ENCODE measurements around the gene IFT43.

IFT43 gene

DNA sequence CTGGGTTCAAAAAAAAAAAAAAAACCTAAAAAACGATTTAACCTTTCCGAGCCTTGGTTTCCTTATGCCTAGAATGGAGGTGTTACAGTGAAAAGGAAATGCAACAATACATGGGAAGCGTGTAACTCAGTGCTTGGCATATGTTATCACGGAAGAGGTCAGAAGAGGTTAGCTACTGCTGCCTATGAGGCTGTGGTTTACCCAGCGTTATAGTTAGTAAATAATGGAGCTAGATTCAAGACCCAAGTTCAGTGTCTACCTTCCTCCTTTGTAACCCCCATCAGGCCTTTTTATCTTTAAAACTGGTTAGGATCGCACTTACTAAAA, 839 bp downstream of the IFT43 start:
- ChIA-PET CTCF (interaction anchor here (1.7 kb wide), 1 partner anchor 9 kb away, joined by 4 read pairs; no protein-coding TSS in a partner anchor), POLR2A (no interaction called here)
- DNase-seq (ENCODE audit: extremely low spot score): no peak
- TF ChIP-seq SUZ12 (IDR thresholded peaks at IDR 0.05) (no peak), BHLHE40 (IDR thresholded peaks at IDR 0.05; ENCODE audit: borderline replicate concordance) (no peak), LEF1 (IDR thresholded peaks at IDR 0.05; ENCODE audit: borderline replicate concordance) (no peak), ARNT (IDR thresholded peaks at IDR 0.05) (no peak), ELF4 (IDR thresholded peaks at IDR 0.05) (no peak), NFRKB (IDR thresholded peaks at IDR 0.05) (no peak), CTBP1 (IDR thresholded peaks at IDR 0.05; ENCODE audit: borderline replicate concordance) (no peak), L3MBTL2 (conservative IDR thresholded peaks at IDR 0.05) (no peak), ZNF384 (IDR thresholded peaks at IDR 0.05) (no peak), FOXA1 (IDR thresholded peaks at IDR 0.05) (no peak), FOXK2 (IDR thresholded peaks at IDR 0.05) (no peak), HDGF (IDR thresholded peaks at IDR 0.05; ENCODE audit: borderline replicate concordance) (no peak), FOXM1 (IDR thresholded peaks at IDR 0.05; ENCODE audit: borderline replicate concordance) (no peak), TARDBP (IDR thresholded peaks at IDR 0.05) (no peak), SP1 (IDR thresholded peaks at IDR 0.05) (no peak)
- TF ChIP-seq, protein P1, sequence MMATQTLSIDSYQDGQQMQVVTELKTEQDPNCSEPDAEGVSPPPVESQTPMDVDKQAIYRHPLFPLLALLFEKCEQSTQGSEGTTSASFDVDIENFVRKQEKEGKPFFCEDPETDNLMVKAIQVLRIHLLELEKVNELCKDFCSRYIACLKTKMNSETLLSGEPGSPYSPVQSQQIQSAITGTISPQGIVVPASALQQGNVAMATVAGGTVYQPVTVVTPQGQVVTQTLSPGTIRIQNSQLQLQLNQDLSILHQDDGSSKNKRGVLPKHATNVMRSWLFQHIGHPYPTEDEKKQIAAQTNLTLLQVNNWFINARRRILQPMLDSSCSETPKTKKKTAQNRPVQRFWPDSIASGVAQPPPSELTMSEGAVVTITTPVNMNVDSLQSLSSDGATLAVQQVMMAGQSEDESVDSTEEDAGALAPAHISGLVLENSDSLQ (IDR thresholded peaks at IDR 0.05): no peak

DNA sequence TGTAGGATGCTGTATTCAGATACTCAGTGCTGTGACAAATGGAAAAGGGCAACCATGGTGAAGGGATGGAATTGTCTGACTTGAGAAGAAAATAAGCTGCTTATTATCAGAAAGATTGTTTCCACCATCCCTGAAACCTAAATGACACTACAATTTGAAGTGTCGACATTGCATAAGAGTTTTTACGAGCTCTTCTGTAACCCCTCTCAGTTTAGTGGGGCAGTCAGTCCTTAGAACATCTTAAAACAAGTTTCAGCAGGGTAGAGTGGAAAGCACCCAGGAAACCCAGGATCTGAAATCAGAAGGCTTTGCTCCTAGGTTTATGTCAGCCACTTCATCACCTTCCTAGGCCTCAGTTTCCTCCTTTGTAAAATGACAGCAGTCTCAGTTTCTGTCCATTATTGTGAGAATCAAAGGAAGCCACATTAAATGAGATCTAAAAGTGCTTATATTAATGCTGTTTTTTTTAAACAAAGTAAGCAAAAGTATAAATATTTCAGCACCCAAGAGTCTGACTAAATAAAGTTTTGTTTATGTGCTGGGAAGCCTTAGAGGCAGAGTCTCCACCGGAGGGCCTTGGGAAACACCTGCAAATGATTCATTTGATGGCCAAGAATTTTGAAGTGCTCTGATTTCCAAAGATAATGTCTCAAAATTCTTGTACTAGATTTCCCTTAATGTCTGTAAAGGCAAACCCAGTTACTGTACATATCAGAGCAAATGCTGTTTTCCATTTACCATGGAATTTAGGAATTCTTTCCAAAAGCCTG, 1.8 kb downstream of the IFT43 start:
- ChIA-PET CTCF (no interaction called here), POLR2A (no interaction called here)
- no peak for TF ChIP-seq LEF1 (IDR thresholded peaks at IDR 0.05; ENCODE audit: borderline replicate concordance)
- TF ChIP-seq SP1 (IDR thresholded peaks at IDR 0.05): no peak
- TF ChIP-seq FOXA1 (IDR thresholded peaks at IDR 0.05): no peak
- no peak for TF ChIP-seq ZNF384 (IDR thresholded peaks at IDR 0.05)
- TF ChIP-seq CTBP1 (IDR thresholded peaks at IDR 0.05; ENCODE audit: borderline replicate concordance): no peak
- TF ChIP-seq BHLHE40 (IDR thresholded peaks at IDR 0.05; ENCODE audit: borderline replicate concordance): no peak
- TF ChIP-seq HDGF (IDR thresholded peaks at IDR 0.05; ENCODE audit: borderline replicate concordance): no peak
- TF ChIP-seq, protein P1 (IDR thresholded peaks at IDR 0.05): no peak
- TF ChIP-seq NFRKB (IDR thresholded peaks at IDR 0.05): no peak
- TF ChIP-seq SUZ12 (IDR thresholded peaks at IDR 0.05): no peak
- no peak for TF ChIP-seq FOXM1 (IDR thresholded peaks at IDR 0.05; ENCODE audit: borderline replicate concordance)
- TF ChIP-seq FOXK2 (IDR thresholded peaks at IDR 0.05): no peak
- TF ChIP-seq ARNT (IDR thresholded peaks at IDR 0.05): no peak
- no peak for TF ChIP-seq ELF4 (IDR thresholded peaks at IDR 0.05)
- no peak for TF ChIP-seq TARDBP (IDR thresholded peaks at IDR 0.05)
- no peak for TF ChIP-seq L3MBTL2 (conservative IDR thresholded peaks at IDR 0.05)
- DNase-seq (ENCODE audit: extremely low spot score): no peak

DNA sequence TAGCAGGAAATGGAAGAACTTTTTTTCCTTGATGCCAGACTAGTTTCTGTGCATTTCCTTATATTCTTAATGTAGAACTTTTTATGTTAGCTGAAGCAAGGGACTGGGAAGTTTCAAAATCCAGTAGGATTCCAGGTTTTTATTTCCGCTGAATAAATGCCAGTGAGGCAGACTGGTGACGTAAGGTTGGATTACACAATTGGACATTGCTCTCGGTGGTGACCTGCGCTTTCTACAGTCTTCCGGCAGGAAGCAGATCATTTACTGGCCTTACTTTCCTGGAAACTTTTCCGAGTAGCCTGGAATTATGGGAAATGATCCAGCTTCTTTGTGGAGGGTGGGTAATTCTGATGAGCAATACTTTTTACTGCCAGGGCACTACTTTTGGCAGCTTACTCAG, 3.6 kb downstream of the IFT43 start:
- TF ChIP-seq NFRKB (IDR thresholded peaks at IDR 0.05) (no peak), SP1 (IDR thresholded peaks at IDR 0.05) (no peak), ARNT (IDR thresholded peaks at IDR 0.05) (no peak), CTBP1 (IDR thresholded peaks at IDR 0.05; ENCODE audit: borderline replicate concordance) (no peak), SUZ12 (IDR thresholded peaks at IDR 0.05) (no peak), TARDBP (IDR thresholded peaks at IDR 0.05) (no peak), L3MBTL2 (conservative IDR thresholded peaks at IDR 0.05) (no peak), HDGF (IDR thresholded peaks at IDR 0.05; ENCODE audit: borderline replicate concordance) (no peak)
- DNase-seq (ENCODE audit: extremely low spot score): no peak
- CTCF ChIA-PET: no interaction called here
- POLR2A ChIA-PET: no interaction called here

DNA sequence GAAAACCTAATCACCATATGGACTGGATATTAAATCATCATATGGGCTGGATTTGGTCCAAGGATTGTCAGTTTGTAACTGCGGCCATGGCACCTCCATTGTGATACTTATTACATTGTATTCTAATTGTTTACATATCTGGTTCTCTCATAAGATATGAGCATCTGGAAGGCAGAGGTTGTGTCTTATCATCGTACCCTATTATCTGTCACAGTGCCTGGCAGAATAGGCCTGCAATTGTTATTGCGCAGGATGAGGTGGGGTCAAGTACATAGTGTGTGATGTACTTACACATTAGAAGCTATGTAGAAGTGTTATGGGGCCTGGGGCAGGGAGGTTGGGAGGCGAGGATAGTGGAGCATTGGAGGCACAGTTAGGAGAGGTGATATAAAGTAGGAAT, 4.7 kb downstream of the IFT43 start:
- TF ChIP-seq TARDBP (IDR thresholded peaks at IDR 0.05): no peak
- TF ChIP-seq HDGF (IDR thresholded peaks at IDR 0.05; ENCODE audit: borderline replicate concordance): no peak
- TF ChIP-seq, protein P1 (IDR thresholded peaks at IDR 0.05): no peak
- TF ChIP-seq FOXK2 (IDR thresholded peaks at IDR 0.05): no peak
- no peak for TF ChIP-seq ARNT (IDR thresholded peaks at IDR 0.05)
- no peak for TF ChIP-seq ZNF384 (IDR thresholded peaks at IDR 0.05)
- no peak for TF ChIP-seq BHLHE40 (IDR thresholded peaks at IDR 0.05; ENCODE audit: borderline replicate concordance)
- no peak for TF ChIP-seq LEF1 (IDR thresholded peaks at IDR 0.05; ENCODE audit: borderline replicate concordance)
- TF ChIP-seq FOXA1 (IDR thresholded peaks at IDR 0.05): no peak
- no peak for TF ChIP-seq FOXM1 (IDR thresholded peaks at IDR 0.05; ENCODE audit: borderline replicate concordance)
- TF ChIP-seq L3MBTL2 (conservative IDR thresholded peaks at IDR 0.05): no peak
- TF ChIP-seq SP1 (IDR thresholded peaks at IDR 0.05): no peak
- TF ChIP-seq CTBP1 (IDR thresholded peaks at IDR 0.05; ENCODE audit: borderline replicate concordance): no peak
- no peak for TF ChIP-seq NFRKB (IDR thresholded peaks at IDR 0.05)
- no peak for TF ChIP-seq SUZ12 (IDR thresholded peaks at IDR 0.05)
- TF ChIP-seq ELF4 (IDR thresholded peaks at IDR 0.05): no peak
- ChIA-PET POLR2A (no interaction called here), CTCF (no interaction called here)
- DNase-seq (ENCODE audit: extremely low spot score): no peak

DNA sequence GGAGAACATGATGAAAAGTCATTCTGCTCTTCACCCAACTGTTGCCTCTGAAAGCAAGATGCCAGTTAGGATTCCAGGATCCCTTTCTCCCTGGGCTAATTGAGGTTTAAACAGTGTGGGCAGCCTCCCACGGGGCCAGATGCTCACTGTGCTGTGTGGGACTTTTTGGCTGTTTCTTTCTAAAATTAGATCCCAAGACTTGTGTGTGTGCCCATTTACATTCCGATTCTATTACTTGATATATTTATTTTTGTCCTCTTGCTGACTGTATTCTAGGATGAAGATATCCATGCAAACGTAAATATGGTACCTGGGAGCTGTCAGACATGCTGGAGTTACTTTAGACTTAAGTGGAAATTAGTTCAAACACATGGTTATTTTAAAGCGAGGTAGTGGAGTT, 6.2 kb downstream of the IFT43 start:
- ChIA-PET CTCF (no interaction called here), POLR2A (no interaction called here)
- no peak for DNase-seq (ENCODE audit: extremely low spot score)
- TF ChIP-seq NFRKB (IDR thresholded peaks at IDR 0.05) (no peak), TARDBP (IDR thresholded peaks at IDR 0.05) (no peak), L3MBTL2 (conservative IDR thresholded peaks at IDR 0.05) (no peak), SP1 (IDR thresholded peaks at IDR 0.05) (no peak), ARNT (IDR thresholded peaks at IDR 0.05) (no peak), LEF1 (IDR thresholded peaks at IDR 0.05; ENCODE audit: borderline replicate concordance) (no peak), CTBP1 (IDR thresholded peaks at IDR 0.05; ENCODE audit: borderline replicate concordance) (no peak), HDGF (IDR thresholded peaks at IDR 0.05; ENCODE audit: borderline replicate concordance) (no peak), FOXA1 (IDR thresholded peaks at IDR 0.05) (no peak), FOXK2 (IDR thresholded peaks at IDR 0.05) (no peak), BHLHE40 (IDR thresholded peaks at IDR 0.05; ENCODE audit: borderline replicate concordance) (no peak)

Data from HEK293T (cell line).